GM06990 (cell line): Measurements from ENCODE around the gene TERB1.

Source experiments
- DNase-seq: peaks from one replicate; pipeline ENCODE4 v3.0.0-alpha.2; 2011; ENCODE audit not compliant: insufficient read length; ENCODE audit errors: extremely low read depth
- H3K27me3 ChIP-seq: replicated peaks from 2 replicates; pipeline ENCODE4 v1.6.0; 2011; ENCODE audit warnings: low read length; ENCODE audit not compliant: control insufficient read depth, insufficient read depth
- H3K36me3 ChIP-seq: 2 replicates; pipeline ENCODE4 v1.5.1; 2011; ENCODE audit warnings: low read length; ENCODE audit not compliant: control insufficient read depth, insufficient read depth
- H3K4me3 ChIP-seq: replicated peaks from 2 replicates; pipeline ENCODE4 v1.5.1; 2011; ENCODE audit warnings: low read depth, mild to moderate bottlenecking, control low read depth, low read length
- CTCF ChIP-seq: IDR thresholded peaks from 2 replicates; pipeline ENCODE4 v1.5.1; 2011; ENCODE audit warnings: low read length, control low read depth, mild to moderate bottlenecking, inconsistent platforms; ENCODE audit not compliant: insufficient read depth, poor library complexity, severe bottlenecking

TERB1 gene

GRCh38 chr16:66801320-66802105 is at the start of gene TERB1:
Gene TERB1 (minus strand): TSS chr16:66801584. CDS start chr16:66796798, 4,786 bp downstream.
- Histone ChIP-seq H3K27me3 (no peaks in the 10 kb centered on the region), H3K36me3 (peaks cover 11% of the 10 kb centered on the region), H3K4me3 (no peak within 1 kb of the TSS)
- TF ChIP-seq CTCF = no peak
- DNase-seq = peak; percentile 13

- no peak for TF ChIP-seq CTCF
- Histone ChIP-seq H3K4me3 (no peak overlapping the region), H3K27me3 (no peaks in the 10 kb centered on the region; the same call in 1 of the 2 replicates), H3K36me3 (no peaks in the 10 kb centered on the region)
- DNase-seq = no peak
Observed at GRCh38 chr16:66850115-66850815, 48.9 kb upstream of the TERB1 start.

- no peak for TF ChIP-seq CTCF
- no peaks in the 10 kb centered on the region; the same call in none of the 2 replicates for H3K27me3 ChIP-seq
- H3K4me3 ChIP-seq = no peak overlapping the region
- no peak for DNase-seq
- H3K36me3 ChIP-seq = no peaks in the 10 kb centered on the region
Observed at GRCh38 chr16:66849549-66849948, 48.2 kb upstream of the TERB1 start.

- Histone ChIP-seq H3K36me3 (no peaks in the 10 kb centered on the region), H3K27me3 (no peaks in the 10 kb centered on the region; the same call in none of the 2 replicates), H3K4me3 (no peak overlapping the region)
- no peak for TF ChIP-seq CTCF
- no peak for DNase-seq
Observed at GRCh38 chr16:66849021-66849420, 47.6 kb upstream of the TERB1 start.

- TF ChIP-seq CTCF = no peak
- DNase-seq = no peak
- no peak overlapping the region for H3K4me3 ChIP-seq
- H3K36me3 ChIP-seq = no peaks in the 10 kb centered on the region
- no peaks in the 10 kb centered on the region; the same call in none of the 2 replicates for H3K27me3 ChIP-seq
Observed at GRCh38 chr16:66848172-66848571, 46.8 kb upstream of the TERB1 start.
